Endodermal cell (in vitro differentiated cells): Measurements from ENCODE around the gene PHTF1. TPM values are rescaled to one million over a fixed set of nuclear protein-coding genes. Genes with fewer than 3 reads are reported as not detected.

Source experiments
- DNase-seq: peaks from one replicate; pipeline ENCODE4 v3.0.0-alpha.2; 2017
- H3K27ac ChIP-seq: 2 replicates; pipeline ENCODE4 v1.5.1; 2013; ENCODE audit warnings: mild to moderate bottlenecking, low read depth, low read length, moderate library complexity
- H3K27me3 ChIP-seq: 2 replicates; pipeline ENCODE4 v1.6.1; 2013; ENCODE audit warnings: mild to moderate bottlenecking, low read length, moderate library complexity; ENCODE audit not compliant: insufficient read depth, control insufficient read depth, poor library complexity, severe bottlenecking
- H3K36me3 ChIP-seq: 2 replicates; pipeline ENCODE4 v1.7.0; 2013; ENCODE audit warnings: mild to moderate bottlenecking, low read length, moderate library complexity; ENCODE audit not compliant: control insufficient read depth, insufficient read depth
- H3K4me1 ChIP-seq: one replicate; pipeline ENCODE4 v1.7.0; 2013; ENCODE audit warnings: low read length; ENCODE audit not compliant: control insufficient read depth, insufficient read depth
- H3K4me3 ChIP-seq: 2 replicates; pipeline ENCODE4 v1.5.1; 2013; ENCODE audit warnings: mild to moderate bottlenecking, low read length, moderate library complexity
- H3K9ac ChIP-seq: 2 replicates; pipeline ENCODE4 v1.6.1; 2013; ENCODE audit warnings: mild to moderate bottlenecking, low read length, moderate library complexity; ENCODE audit not compliant: poor library complexity, severe bottlenecking; ENCODE audit errors: extremely low read depth
- H3K9me3 ChIP-seq: 2 replicates; pipeline ENCODE4 v1.6.1; 2013; ENCODE audit warnings: mild to moderate bottlenecking, low read length, moderate library complexity; ENCODE audit not compliant: control insufficient read depth
- H3K27ac Mint-ChIP-seq: 2 replicates; pipeline ENCODE4 v1.8.0; 2020; ENCODE audit warnings: mixed read lengths
- H3K27me3 Mint-ChIP-seq: 2 replicates; pipeline ENCODE4 v1.8.0; 2021; ENCODE audit warnings: mild to moderate bottlenecking, mixed read lengths; ENCODE audit not compliant: insufficient read depth
- H3K36me3 Mint-ChIP-seq: 2 replicates; pipeline ENCODE4 v1.8.0; 2020; ENCODE audit warnings: low read depth, mixed read lengths
- H3K4me1 Mint-ChIP-seq: 2 replicates; pipeline ENCODE4 v1.8.0; 2020; ENCODE audit warnings: mixed read lengths
- H3K4me3 Mint-ChIP-seq: 2 replicates; pipeline ENCODE4 v1.8.0; 2020; ENCODE audit warnings: mild to moderate bottlenecking, moderate library complexity, mixed read lengths
- H3K9me3 Mint-ChIP-seq: 2 replicates; pipeline ENCODE4 v1.8.0; 2020; ENCODE audit warnings: mild to moderate bottlenecking, mixed read lengths
- CTCF ChIP-seq: fragments of 200-600 bp; sonication (generic); conservative IDR thresholded peaks from 2 replicates; pipeline ENCODE4 v1.5.0; 2021; ENCODE audit warnings: antibody characterized with exemption, mild to moderate bottlenecking
- WGBS, 2 experiments: methylation state at CpG; one replicate each; pipeline versions ENCODE4 v1.1.5 to v1.1.7; 2013; ENCODE audit warnings: missing lambda C conversion rate in 2 of 2, mixed read lengths in 1 of 2; ENCODE audit not compliant: insufficient coverage in 1 of 2, insufficient read length in 1 of 2; 5-methylcytosine and 5-hydroxymethylcytosine counted together
- total RNA-seq, 2 donors: library from RNA; stranded (reverse); fragmentation: NEBNext Ultra II Directional in 1 of 2; extraction: Animal tissue kit (Norgen Biotek cat#: 25700) in 1 of 2; gene quantifications; 2 replicates in 1 of 2; 3 replicates in 1 of 2; pipeline ENCODE4 v1.2.1, GENCODE V29; 2021

Gene PHTF1
- total RNA-seq, 2 donors from 2014 or later: 43.8 to 56.5 TPM

- Mint-ChIP-seq H3K36me3 (peaks cover 32% of the 10 kb centered on the region), H3K4me1 (peaks cover 4% of the 10 kb centered on the region), H3K9me3 (peaks cover 1% of the 10 kb centered on the region), H3K27me3 (no peaks in the 10 kb centered on the region), H3K27ac (no peak overlapping the region), H3K4me3 (no peak overlapping the region)
- no peak overlapping the region for H3K27ac ChIP-seq
- H3K9ac ChIP-seq: no peak overlapping the region
- peaks cover 9% of the 10 kb centered on the region for H3K9me3 ChIP-seq
- H3K4me3 ChIP-seq: no peak overlapping the region
- no peaks in the 10 kb centered on the region for H3K27me3 ChIP-seq
- TF ChIP-seq CTCF: no peak
- H3K4me1 ChIP-seq: no peaks in the 10 kb centered on the region
- H3K36me3 ChIP-seq: peaks cover 60% of the 10 kb centered on the region
- WGBS, 2 experiments: 93 to 100% methylated on average over 1 to 6 of the region's 6 CpGs
- no peak for DNase-seq
Observed at GRCh38 chr1:113684153-113684541, 75.1 kb downstream of the PHTF1 start.

GRCh38 chr1:113683384-113684152 lies 75.7 kb downstream of the PHTF1 start:
- peaks cover 7% of the 10 kb centered on the region for H3K9me3 ChIP-seq
- H3K36me3 ChIP-seq: peaks cover 62% of the 10 kb centered on the region
- Mint-ChIP-seq H3K4me3 (no peak overlapping the region), H3K27me3 (no peaks in the 10 kb centered on the region), H3K4me1 (peaks cover 4% of the 10 kb centered on the region), H3K9me3 (no peaks in the 10 kb centered on the region), H3K36me3 (peaks cover 35% of the 10 kb centered on the region), H3K27ac (no peak overlapping the region)
- H3K27me3 ChIP-seq: no peaks in the 10 kb centered on the region
- H3K4me1 ChIP-seq: no peaks in the 10 kb centered on the region
- 89 to 94% methylated on average over 6 to 8 of the region's 8 CpGs for WGBS, 2 experiments
- H3K9ac ChIP-seq: no peak overlapping the region
- DNase-seq: no peak
- no peak for TF ChIP-seq CTCF
- H3K27ac ChIP-seq: no peak overlapping the region
- no peak overlapping the region for H3K4me3 ChIP-seq

GRCh38 chr1:113681596-113682337 lies 77.5 kb downstream of the PHTF1 start:
- no peak for TF ChIP-seq CTCF
- H3K4me1 Mint-ChIP-seq: peaks cover 4% of the 10 kb centered on the region
- no peaks in the 10 kb centered on the region for H3K27me3 ChIP-seq
- H3K27ac Mint-ChIP-seq: no peak overlapping the region
- H3K4me3 ChIP-seq: no peak overlapping the region
- no peaks in the 10 kb centered on the region for H3K4me1 ChIP-seq
- no peak overlapping the region for H3K9ac ChIP-seq
- H3K9me3 ChIP-seq: peaks cover 5% of the 10 kb centered on the region
- peaks cover 66% of the 10 kb centered on the region for H3K36me3 ChIP-seq
- H3K9me3 Mint-ChIP-seq: no peaks in the 10 kb centered on the region
- no peak overlapping the region for H3K27ac ChIP-seq
- H3K36me3 Mint-ChIP-seq: peaks cover 37% of the 10 kb centered on the region
- no peak for DNase-seq
- WGBS, 2 experiments: 91 to 100% methylated on average over 3 to 7 of the region's 7 CpGs
- H3K27me3 Mint-ChIP-seq: no peaks in the 10 kb centered on the region
- no peak overlapping the region for H3K4me3 Mint-ChIP-seq
